ENCODE measurements around the gene VAMP8.
A peak's percentile ranks its signal among the peaks of the same experiment; 100 is the strongest.

The VAMP8 gene

DNA sequence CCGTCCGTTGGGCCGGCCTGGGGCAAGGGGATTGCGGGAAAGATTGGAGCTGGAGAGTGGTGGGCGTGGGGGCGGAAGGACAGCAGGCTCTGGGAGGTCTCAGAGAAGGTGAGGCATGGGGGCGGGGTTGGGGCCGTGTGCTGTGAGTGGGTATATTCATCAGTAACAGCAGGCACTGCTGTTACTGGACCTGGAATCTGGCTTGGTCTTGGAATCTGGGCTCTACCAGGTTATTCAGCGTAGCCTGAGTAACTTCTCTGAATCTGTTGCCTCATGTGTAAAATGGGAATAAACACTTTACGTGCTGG, 18.6 kb downstream of the VAMP8 start:
- TF ChIP-seq EZH2phosphoT487 (IDR thresholded peaks at IDR 0.05; ENCODE audit: borderline replicate concordance, low read length) = no peak
- TF ChIP-seq, protein P1, sequence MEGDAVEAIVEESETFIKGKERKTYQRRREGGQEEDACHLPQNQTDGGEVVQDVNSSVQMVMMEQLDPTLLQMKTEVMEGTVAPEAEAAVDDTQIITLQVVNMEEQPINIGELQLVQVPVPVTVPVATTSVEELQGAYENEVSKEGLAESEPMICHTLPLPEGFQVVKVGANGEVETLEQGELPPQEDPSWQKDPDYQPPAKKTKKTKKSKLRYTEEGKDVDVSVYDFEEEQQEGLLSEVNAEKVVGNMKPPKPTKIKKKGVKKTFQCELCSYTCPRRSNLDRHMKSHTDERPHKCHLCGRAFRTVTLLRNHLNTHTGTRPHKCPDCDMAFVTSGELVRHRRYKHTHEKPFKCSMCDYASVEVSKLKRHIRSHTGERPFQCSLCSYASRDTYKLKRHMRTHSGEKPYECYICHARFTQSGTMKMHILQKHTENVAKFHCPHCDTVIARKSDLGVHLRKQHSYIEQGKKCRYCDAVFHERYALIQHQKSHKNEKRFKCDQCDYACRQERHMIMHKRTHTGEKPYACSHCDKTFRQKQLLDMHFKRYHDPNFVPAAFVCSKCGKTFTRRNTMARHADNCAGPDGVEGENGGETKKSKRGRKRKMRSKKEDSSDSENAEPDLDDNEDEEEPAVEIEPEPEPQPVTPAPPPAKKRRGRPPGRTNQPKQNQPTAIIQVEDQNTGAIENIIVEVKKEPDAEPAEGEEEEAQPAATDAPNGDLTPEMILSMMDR (IDR thresholded peaks at IDR 0.05; ENCODE audit: low read depth, low read length, poor library complexity, severe bottlenecking) = no peak
- H3F3A ChIP-seq (ENCODE audit: control insufficient read depth, insufficient read depth) = no peaks in the 10 kb centered on the region
- peak overlapping the region; percentile 96 for H3K4me3 ChIP-seq (ENCODE audit: low read length)
- H3K9me3 ChIP-seq (ENCODE audit: control insufficient read depth, insufficient read depth, low read length) = no peaks in the 10 kb centered on the region
- peaks cover 36% of the 10 kb centered on the region for H3K4me1 ChIP-seq (ENCODE audit: control insufficient read depth, low read length)
- H3K79me2 ChIP-seq (ENCODE audit: control insufficient read depth, low read length) = peaks cover 34% of the 10 kb centered on the region
- no peaks in the 10 kb centered on the region for H4K20me1 ChIP-seq (ENCODE audit: control insufficient read depth, insufficient read depth, low read depth, low read length)
- H3K36me3 ChIP-seq (ENCODE audit: control insufficient read depth, low read length) = peaks cover 22% of the 10 kb centered on the region
- no peaks in the 10 kb centered on the region for H3K27me3 ChIP-seq (ENCODE audit: control insufficient read depth, low read length)
- H3K9me2 ChIP-seq (replicated peaks; ENCODE audit: control insufficient read depth, low read length) = no peaks in the 10 kb centered on the region
- peak overlapping the region; percentile 85 for H3K4me2 ChIP-seq (ENCODE audit: low read length)
- no peak overlapping the region for H3K27ac ChIP-seq (ENCODE audit: low read depth, low read length)

DNA sequence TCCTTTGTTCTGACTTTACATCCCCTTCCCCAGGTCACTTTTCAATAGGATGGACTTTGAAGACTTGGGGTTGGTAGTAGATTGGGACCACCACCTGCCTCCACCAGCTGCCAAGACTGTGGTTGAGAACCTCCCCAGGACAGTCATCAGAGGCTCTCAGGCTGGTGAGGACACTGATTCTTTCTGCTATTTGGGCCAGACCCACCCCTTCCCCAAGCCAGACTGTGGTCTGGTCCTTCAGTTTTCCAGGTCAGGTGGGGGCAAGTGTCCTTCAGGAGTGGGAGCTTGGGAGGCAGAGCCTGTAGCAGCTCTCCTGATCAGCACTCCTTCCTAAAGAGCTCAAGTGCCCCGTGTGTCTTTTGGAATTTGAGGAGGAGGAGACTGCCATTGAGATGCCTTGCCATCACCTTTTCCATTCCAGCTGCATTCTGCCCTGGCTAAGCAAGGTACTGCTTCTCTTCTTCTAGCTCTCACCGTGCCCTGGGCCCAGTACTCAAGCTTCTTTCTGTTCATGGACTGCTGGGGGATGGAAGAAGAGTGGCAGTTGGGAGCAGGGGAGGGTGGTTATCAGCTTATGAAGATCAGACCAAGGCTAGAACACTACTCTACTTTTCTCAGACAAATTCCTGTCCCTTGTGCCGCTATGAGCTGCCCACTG, 19.2 kb downstream of the VAMP8 start:
- Histone ChIP-seq H3K4me1 (ENCODE audit: control insufficient read depth, low read length) (peaks cover 36% of the 10 kb centered on the region), H3K79me2 (ENCODE audit: control insufficient read depth, low read length) (peaks cover 34% of the 10 kb centered on the region), H3F3A (ENCODE audit: control insufficient read depth, insufficient read depth) (no peaks in the 10 kb centered on the region), H3K9me2 (replicated peaks; ENCODE audit: control insufficient read depth, low read length) (no peaks in the 10 kb centered on the region), H3K4me2 (ENCODE audit: low read length) (peak overlapping the region; percentile 85), H4K20me1 (ENCODE audit: control insufficient read depth, insufficient read depth, low read depth, low read length) (no peaks in the 10 kb centered on the region), H3K27ac (ENCODE audit: low read depth, low read length) (no peak overlapping the region), H3K9me3 (ENCODE audit: control insufficient read depth, insufficient read depth, low read length) (no peaks in the 10 kb centered on the region), H3K4me3 (ENCODE audit: low read length) (peak overlapping the region; percentile 96), H3K27me3 (ENCODE audit: control insufficient read depth, low read length) (no peaks in the 10 kb centered on the region), H3K36me3 (ENCODE audit: control insufficient read depth, low read length) (peaks cover 22% of the 10 kb centered on the region)
- TF ChIP-seq, protein P1 (IDR thresholded peaks at IDR 0.05; ENCODE audit: low read depth, low read length, poor library complexity, severe bottlenecking) = no peak
- no peak for TF ChIP-seq EZH2phosphoT487 (IDR thresholded peaks at IDR 0.05; ENCODE audit: borderline replicate concordance, low read length)

DNA sequence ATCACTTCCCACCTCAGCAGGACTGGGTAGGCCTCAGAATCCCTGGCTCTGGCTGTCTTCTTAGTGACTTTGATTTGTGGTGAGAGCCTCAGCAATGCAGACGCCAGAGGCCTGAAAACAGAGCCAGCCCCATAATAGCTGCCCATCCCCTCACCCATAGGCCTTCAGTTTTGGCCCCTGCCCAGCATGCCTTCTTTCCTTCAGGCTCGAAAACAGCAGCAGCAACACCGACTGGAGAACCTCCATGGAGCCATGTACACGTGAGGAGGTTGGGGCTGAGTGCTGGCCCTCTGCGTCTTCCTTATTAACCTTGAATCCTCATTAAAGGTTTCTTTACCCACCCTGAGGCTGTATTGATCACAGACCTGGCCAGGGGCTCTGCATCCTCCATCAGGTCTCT, 19.9 kb downstream of the VAMP8 start:
- peaks cover 22% of the 10 kb centered on the region for H3K36me3 ChIP-seq (ENCODE audit: control insufficient read depth, low read length)
- TF ChIP-seq, protein P1 (IDR thresholded peaks at IDR 0.05; ENCODE audit: low read depth, low read length, poor library complexity, severe bottlenecking) = no peak
- TF ChIP-seq EZH2phosphoT487 (IDR thresholded peaks at IDR 0.05; ENCODE audit: borderline replicate concordance, low read length) = no peak
- H3K9me2 ChIP-seq (replicated peaks; ENCODE audit: control insufficient read depth, low read length) = no peaks in the 10 kb centered on the region
- H3F3A ChIP-seq (ENCODE audit: control insufficient read depth, insufficient read depth) = no peaks in the 10 kb centered on the region
- H3K9me3 ChIP-seq (ENCODE audit: control insufficient read depth, insufficient read depth, low read length) = no peaks in the 10 kb centered on the region
- peaks cover 43% of the 10 kb centered on the region for H3K4me1 ChIP-seq (ENCODE audit: control insufficient read depth, low read length)
- H3K27ac ChIP-seq (ENCODE audit: low read depth, low read length) = no peak overlapping the region
- H3K4me3 ChIP-seq (ENCODE audit: low read length) = 0 out of 2 replicates have a peak overlapping the region, but pooled peaks have one; percentile 96
- no peak overlapping the region for H3K4me2 ChIP-seq (ENCODE audit: low read length)
- H3K79me2 ChIP-seq (ENCODE audit: control insufficient read depth, low read length) = peaks cover 34% of the 10 kb centered on the region
- no peaks in the 10 kb centered on the region for H4K20me1 ChIP-seq (ENCODE audit: control insufficient read depth, insufficient read depth, low read depth, low read length)
- H3K27me3 ChIP-seq (ENCODE audit: control insufficient read depth, low read length) = no peaks in the 10 kb centered on the region

Data from DOHH2 (cell line).